GM19239 (cell line): Measurements from ENCODE around the gene AKAP1.

Experiments used
- DNase-seq: peaks from one replicate; pipeline ENCODE4 v3.0.0; 2011; ENCODE audit warnings: low spot score; ENCODE audit not compliant: insufficient read length
- FAIRE-seq: peaks from 2 replicates; lab custom pipeline; 2011; peaks lifted over from hg19 to GRCh38; lab: Jason Lieb, UNC

AKAP1 gene

GRCh38 chr17:57071991-57072944 lies 12.8 kb upstream of the AKAP1 start:
- no peak for FAIRE-seq
- no peak for DNase-seq

GRCh38 chr17:57073626-57074025 lies 11.4 kb upstream of the AKAP1 start:
- DNase-seq (no peak), FAIRE-seq (no peak)

- no peak for FAIRE-seq
These were observed 9.9 kb upstream of the AKAP1 start for GRCh38 chr17:57075193-57075592.

GRCh38 chr17:57075785-57076184 lies 9.3 kb upstream of the AKAP1 start:
- FAIRE-seq (no peak), DNase-seq (no peak)

More at GRCh38 chr17:57075193-57075592, 9.9 kb upstream of the AKAP1 start:
- DNase-seq: no peak

- FAIRE-seq (no peak), DNase-seq (no peak)
These were observed 8.0 kb upstream of the AKAP1 start for GRCh38 chr17:57077000-57077399.

- FAIRE-seq: no peak
- no peak for DNase-seq
These were observed 6.8 kb upstream of the AKAP1 start for GRCh38 chr17:57078274-57078673.

GRCh38 chr17:57080718-57081117 lies 4.3 kb upstream of the AKAP1 start:
- FAIRE-seq (peak; percentile 28), DNase-seq (no peak)

GRCh38 chr17:57082441-57082840 lies 2.6 kb upstream of the AKAP1 start:
- FAIRE-seq: no peak
- DNase-seq: no peak

GRCh38 chr17:57084361-57084801 lies 665 bp upstream of the AKAP1 start:
- FAIRE-seq: peak; percentile 40
- DNase-seq: no peak

GRCh38 chr17:57085448-57086068 lies 512 bp downstream of the AKAP1 start:
- DNase-seq (peak; percentile 44), FAIRE-seq (no peak)

- no peak for DNase-seq
- FAIRE-seq: peak; percentile 48
These were observed 1.3 kb downstream of the AKAP1 start for GRCh38 chr17:57086069-57086930.

GRCh38 chr17:57088298-57088697 lies 3.3 kb downstream of the AKAP1 start:
- FAIRE-seq: no peak
- no peak for DNase-seq

GRCh38 chr17:57089391-57089790 lies 4.3 kb downstream of the AKAP1 start:
- DNase-seq (no peak), FAIRE-seq (no peak)

- DNase-seq: no peak
- no peak for FAIRE-seq
These were observed 5.6 kb downstream of the AKAP1 start for GRCh38 chr17:57090560-57091185.

- DNase-seq (no peak), FAIRE-seq (no peak)
These were observed 6.2 kb downstream of the AKAP1 start for GRCh38 chr17:57091186-57091618.

- FAIRE-seq: peak; percentile 4
- no peak for DNase-seq
These were observed 7.1 kb downstream of the AKAP1 start for GRCh38 chr17:57092171-57092570.

GRCh38 chr17:57092779-57093178 lies 7.7 kb downstream of the AKAP1 start:
- no peak for FAIRE-seq
- no peak for DNase-seq

GRCh38 chr17:57096472-57097202 lies 11.6 kb downstream of the AKAP1 start:
- no peak for FAIRE-seq
- DNase-seq: no peak

- DNase-seq (no peak), FAIRE-seq (no peak)
These were observed 12.9 kb downstream of the AKAP1 start for GRCh38 chr17:57097832-57098421.
